SK-N-SH treated with all-trans-retinoic acid at 6 μM for 48 hours (cell line): ENCODE measurements around the gene CPT1B.

Experiments used
- ATAC-seq: fragments of 200-7000 bp; cut with Tn5 transposase; 3 replicates; pipeline ENCODE4 v1.9.1; 2020; ENCODE audit warnings: mild to moderate bottlenecking, moderate library complexity
- ARNTL ChIP-seq: fragments of 450-650 bp; formaldehyde crosslinking; IDR thresholded peaks from 2 replicates; pipeline ENCODE4 v1.5.0; 2020; ENCODE audit warnings: low read depth, mild to moderate bottlenecking, moderate library complexity, borderline replicate concordance
- CSDC2 ChIP-seq: fragments of 250-450 bp; sonication (Bioruptor Pico); IDR thresholded peaks from 2 replicates; pipeline ENCODE4 v1.5.0; 2020; ENCODE audit warnings: mild to moderate bottlenecking, moderate library complexity
- ESRRG ChIP-seq: fragments of 250-450 bp; sonication (Bioruptor Pico); IDR thresholded peaks from 2 replicates; pipeline ENCODE4 v1.6.1; 2021; ENCODE audit warnings: mild to moderate bottlenecking
- GLIS3 ChIP-seq: fragments of 250-450 bp; sonication (Bioruptor Pico); IDR thresholded peaks from 2 replicates; pipeline ENCODE4 v1.5.0; 2020; ENCODE audit warnings: mild to moderate bottlenecking, moderate library complexity
- ISL1 ChIP-seq: fragments of 250-450 bp; sonication (Bioruptor Pico); IDR thresholded peaks from 2 replicates; pipeline ENCODE4 v2.1.2; 2022; ENCODE audit warnings: mild to moderate bottlenecking, moderate library complexity
- OSR1 ChIP-seq: fragments of 250-450 bp; sonication (Bioruptor Pico); IDR thresholded peaks from 2 replicates; pipeline ENCODE4 v1.8.0; 2022; ENCODE audit warnings: moderate library complexity, mild to moderate bottlenecking, inconsistent platforms
- PPARA ChIP-seq: fragments of 250-450 bp; sonication (Bioruptor Pico); IDR thresholded peaks from 2 replicates; pipeline ENCODE4 v1.5.0; 2020; ENCODE audit warnings: mild to moderate bottlenecking, borderline replicate concordance
- RARB ChIP-seq: fragments of 250-450 bp; sonication (Bioruptor Pico); IDR thresholded peaks from 2 replicates; pipeline ENCODE4 v1.8.0; 2021; ENCODE audit warnings: mild to moderate bottlenecking, moderate library complexity
- SNAI2 ChIP-seq: fragments of 250-450 bp; sonication (Bioruptor Pico); IDR thresholded peaks from 2 replicates; pipeline ENCODE4 v1.5.0; 2020; ENCODE audit warnings: mild to moderate bottlenecking, moderate library complexity
- TCF4 ChIP-seq: fragments of 250-450 bp; sonication (Bioruptor Pico); IDR thresholded peaks from 2 replicates; pipeline ENCODE4 v1.8.0; 2021; ENCODE audit warnings: mild to moderate bottlenecking, moderate library complexity, borderline replicate concordance
- TOX ChIP-seq: fragments of 250-450 bp; sonication (Bioruptor Pico); IDR thresholded peaks from 2 replicates; pipeline ENCODE4 v1.8.0; 2021; ENCODE audit warnings: mild to moderate bottlenecking, moderate library complexity, borderline replicate concordance
- ZFP3 ChIP-seq: fragments of 250-450 bp; sonication (Bioruptor Pico); IDR thresholded peaks from 2 replicates; pipeline ENCODE4 v1.5.0; 2020; ENCODE audit warnings: mild to moderate bottlenecking, moderate library complexity
- ZFP30 ChIP-seq: fragments of 450-650 bp; formaldehyde crosslinking; IDR thresholded peaks from 2 replicates; pipeline ENCODE4 v1.5.0; 2022; ENCODE audit warnings: mild to moderate bottlenecking, moderate library complexity
- ZNF565 ChIP-seq: fragments of 450-650 bp; formaldehyde crosslinking; conservative IDR thresholded peaks from 2 replicates; pipeline ENCODE4 v1.5.0; 2020; ENCODE audit warnings: low read depth, mild to moderate bottlenecking, moderate library complexity
- ZNF70 ChIP-seq: fragments of 450-650 bp; formaldehyde crosslinking; IDR thresholded peaks from 2 replicates; pipeline ENCODE4 v1.5.0; 2020; ENCODE audit warnings: mild to moderate bottlenecking, moderate library complexity
- ZNF8 ChIP-seq: fragments of 450-650 bp; formaldehyde crosslinking; IDR thresholded peaks from 2 replicates; pipeline ENCODE4 v1.5.0; 2020; ENCODE audit warnings: mild to moderate bottlenecking, moderate library complexity
- TF ChIP-seq, protein P1 (sequence below): fragments of 250-450 bp; sonication (Bioruptor Pico); IDR thresholded peaks from 2 replicates; pipeline ENCODE4 v1.8.0; 2021; ENCODE audit warnings: low read depth, mild to moderate bottlenecking, moderate library complexity, borderline replicate concordance
- TF ChIP-seq, protein P2 (sequence below): fragments of 250-450 bp; sonication (Bioruptor Pico); IDR thresholded peaks from 2 replicates; pipeline ENCODE4 v1.8.0; 2020; ENCODE audit warnings: mild to moderate bottlenecking, moderate library complexity, borderline replicate concordance
- TF ChIP-seq, protein P3 (sequence below): fragments of 250-450 bp; sonication (Bioruptor Pico); IDR thresholded peaks from 2 replicates; pipeline ENCODE4 v1.5.1; 2020; ENCODE audit warnings: low read depth, mild to moderate bottlenecking, moderate library complexity
- TF ChIP-seq, protein P4 (sequence below): fragments of 250-450 bp; sonication (Bioruptor Pico); IDR thresholded peaks from 2 replicates; pipeline ENCODE4 v1.5.1; 2021; ENCODE audit warnings: mild to moderate bottlenecking, moderate library complexity
- TF ChIP-seq, protein P5 (sequence below): fragments of 250-450 bp; sonication (Bioruptor Pico); IDR thresholded peaks from 2 replicates; pipeline ENCODE4 v1.5.0; 2020; ENCODE audit warnings: mild to moderate bottlenecking, moderate library complexity

The CPT1B gene

DNA sequence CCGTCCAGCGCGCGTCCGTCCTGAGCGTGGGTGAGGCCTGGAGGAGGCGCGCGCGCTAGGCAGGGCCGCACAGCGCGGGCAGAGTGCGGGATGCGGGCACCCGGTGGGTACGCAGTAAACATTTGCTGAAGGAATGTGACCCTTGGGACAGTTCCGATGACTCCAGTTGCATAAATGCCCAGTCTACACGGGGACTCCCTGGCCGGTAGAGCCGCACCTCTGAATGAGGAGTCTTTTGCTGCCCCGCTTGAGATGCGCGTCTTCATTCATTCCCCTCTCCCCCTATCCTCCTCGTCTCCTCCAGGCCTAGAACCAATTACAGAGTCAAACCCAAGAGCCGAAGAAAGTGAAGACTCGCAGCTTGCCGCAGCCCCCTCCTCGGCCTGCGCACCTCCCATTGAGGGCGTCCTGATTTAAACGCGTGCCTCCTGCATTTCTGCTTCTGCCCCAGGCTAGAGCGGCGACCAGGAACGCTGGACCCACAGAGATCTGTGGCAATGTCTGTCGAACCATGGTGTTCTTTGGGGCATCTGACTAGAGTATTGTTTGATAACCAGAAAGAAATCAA lies 5.2 kb upstream of the CPT1B start (continued):
- TF ChIP-seq, protein P1, sequence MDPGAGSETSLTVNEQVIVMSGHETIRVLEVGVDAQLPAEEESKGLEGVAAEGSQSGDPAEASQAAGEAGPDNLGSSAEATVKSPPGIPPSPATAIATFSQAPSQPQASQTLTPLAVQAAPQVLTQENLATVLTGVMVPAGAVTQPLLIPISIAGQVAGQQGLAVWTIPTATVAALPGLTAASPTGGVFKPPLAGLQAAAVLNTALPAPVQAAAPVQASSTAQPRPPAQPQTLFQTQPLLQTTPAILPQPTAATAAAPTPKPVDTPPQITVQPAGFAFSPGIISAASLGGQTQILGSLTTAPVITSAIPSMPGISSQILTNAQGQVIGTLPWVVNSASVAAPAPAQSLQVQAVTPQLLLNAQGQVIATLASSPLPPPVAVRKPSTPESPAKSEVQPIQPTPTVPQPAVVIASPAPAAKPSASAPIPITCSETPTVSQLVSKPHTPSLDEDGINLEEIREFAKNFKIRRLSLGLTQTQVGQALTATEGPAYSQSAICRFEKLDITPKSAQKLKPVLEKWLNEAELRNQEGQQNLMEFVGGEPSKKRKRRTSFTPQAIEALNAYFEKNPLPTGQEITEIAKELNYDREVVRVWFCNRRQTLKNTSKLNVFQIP (CRISPR knock-in tag): no peak

DNA sequence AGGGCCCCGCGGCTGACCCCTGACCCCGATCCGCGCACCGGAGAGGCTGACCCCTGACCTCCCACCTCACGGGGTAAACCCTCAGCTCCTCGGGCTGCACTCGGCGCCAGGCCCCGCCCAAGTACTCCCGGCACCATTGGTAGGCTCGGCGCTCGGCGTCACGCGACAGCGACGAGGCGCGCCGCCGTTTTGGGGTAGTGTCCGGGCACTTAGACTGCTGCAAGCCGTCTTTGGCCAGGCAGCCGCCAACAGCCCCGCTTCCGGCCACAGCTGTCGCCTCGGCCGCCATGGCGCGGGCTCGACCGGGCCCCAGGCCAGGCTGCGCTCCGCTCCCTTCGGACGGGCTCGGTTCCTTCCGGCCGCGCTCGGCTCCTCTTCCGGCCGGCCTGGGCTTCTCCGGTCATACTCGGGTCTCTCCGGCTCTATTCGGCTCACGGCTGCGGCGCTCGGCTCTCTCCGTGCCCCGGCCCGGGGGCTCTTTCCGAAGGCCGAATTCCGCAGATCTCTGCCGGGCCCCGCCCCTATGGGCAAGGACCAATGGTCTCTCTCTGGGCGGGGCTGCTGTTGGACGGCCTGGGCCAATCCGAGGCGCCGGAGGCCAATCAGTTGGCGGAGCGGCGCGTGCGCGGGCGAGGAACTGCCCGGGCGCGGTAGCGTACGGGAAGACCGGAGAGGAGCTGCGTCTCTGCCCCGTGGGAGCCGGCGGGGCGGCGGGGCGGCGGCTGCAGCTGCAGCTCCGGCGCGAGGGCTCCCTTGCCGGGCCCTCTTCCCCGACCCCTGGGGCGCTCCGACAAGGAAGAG lies 4.5 kb upstream of the CPT1B start, which contains the start of gene CHKB:
Gene CHKB (minus strand): TSS at position 357 of the 801 bp plus-strand sequence. CDS start 68 bp downstream, at position 289.
- TF ChIP-seq, protein P1 (CRISPR knock-in tag): no peak
- TF ChIP-seq OSR1 (CRISPR knock-in tag) (no peak), PPARA (no peak), SNAI2 (CRISPR knock-in tag) (no peak), ZFP30 (no peak), GLIS3 (CRISPR knock-in tag) (no peak), CSDC2 (CRISPR knock-in tag) (no peak), RARB (CRISPR knock-in tag) (no peak), ARNTL (CRISPR knock-in tag) (no peak), TOX (no peak), ZFP3 (CRISPR knock-in tag) (no peak), TCF4 (CRISPR knock-in tag) (no peak), ZNF8 (no peak), ZNF565 (CRISPR knock-in tag) (no peak), ESRRG (CRISPR knock-in tag) (no peak)
- TF ChIP-seq, protein P2, sequence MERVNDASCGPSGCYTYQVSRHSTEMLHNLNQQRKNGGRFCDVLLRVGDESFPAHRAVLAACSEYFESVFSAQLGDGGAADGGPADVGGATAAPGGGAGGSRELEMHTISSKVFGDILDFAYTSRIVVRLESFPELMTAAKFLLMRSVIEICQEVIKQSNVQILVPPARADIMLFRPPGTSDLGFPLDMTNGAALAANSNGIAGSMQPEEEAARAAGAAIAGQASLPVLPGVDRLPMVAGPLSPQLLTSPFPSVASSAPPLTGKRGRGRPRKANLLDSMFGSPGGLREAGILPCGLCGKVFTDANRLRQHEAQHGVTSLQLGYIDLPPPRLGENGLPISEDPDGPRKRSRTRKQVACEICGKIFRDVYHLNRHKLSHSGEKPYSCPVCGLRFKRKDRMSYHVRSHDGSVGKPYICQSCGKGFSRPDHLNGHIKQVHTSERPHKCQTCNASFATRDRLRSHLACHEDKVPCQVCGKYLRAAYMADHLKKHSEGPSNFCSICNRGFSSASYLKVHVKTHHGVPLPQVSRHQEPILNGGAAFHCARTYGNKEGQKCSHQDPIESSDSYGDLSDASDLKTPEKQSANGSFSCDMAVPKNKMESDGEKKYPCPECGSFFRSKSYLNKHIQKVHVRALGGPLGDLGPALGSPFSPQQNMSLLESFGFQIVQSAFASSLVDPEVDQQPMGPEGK (CRISPR knock-in tag): no peak
- TF ChIP-seq, protein P3, sequence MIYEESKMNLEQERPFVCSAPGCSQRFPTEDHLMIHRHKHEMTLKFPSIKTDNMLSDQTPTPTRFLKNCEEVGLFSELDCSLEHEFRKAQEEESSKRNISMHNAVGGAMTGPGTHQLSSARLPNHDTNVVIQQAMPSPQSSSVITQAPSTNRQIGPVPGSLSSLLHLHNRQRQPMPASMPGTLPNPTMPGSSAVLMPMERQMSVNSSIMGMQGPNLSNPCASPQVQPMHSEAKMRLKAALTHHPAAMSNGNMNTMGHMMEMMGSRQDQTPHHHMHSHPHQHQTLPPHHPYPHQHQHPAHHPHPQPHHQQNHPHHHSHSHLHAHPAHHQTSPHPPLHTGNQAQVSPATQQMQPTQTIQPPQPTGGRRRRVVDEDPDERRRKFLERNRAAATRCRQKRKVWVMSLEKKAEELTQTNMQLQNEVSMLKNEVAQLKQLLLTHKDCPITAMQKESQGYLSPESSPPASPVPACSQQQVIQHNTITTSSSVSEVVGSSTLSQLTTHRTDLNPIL (CRISPR knock-in tag): no peak
- TF ChIP-seq, protein P4, sequence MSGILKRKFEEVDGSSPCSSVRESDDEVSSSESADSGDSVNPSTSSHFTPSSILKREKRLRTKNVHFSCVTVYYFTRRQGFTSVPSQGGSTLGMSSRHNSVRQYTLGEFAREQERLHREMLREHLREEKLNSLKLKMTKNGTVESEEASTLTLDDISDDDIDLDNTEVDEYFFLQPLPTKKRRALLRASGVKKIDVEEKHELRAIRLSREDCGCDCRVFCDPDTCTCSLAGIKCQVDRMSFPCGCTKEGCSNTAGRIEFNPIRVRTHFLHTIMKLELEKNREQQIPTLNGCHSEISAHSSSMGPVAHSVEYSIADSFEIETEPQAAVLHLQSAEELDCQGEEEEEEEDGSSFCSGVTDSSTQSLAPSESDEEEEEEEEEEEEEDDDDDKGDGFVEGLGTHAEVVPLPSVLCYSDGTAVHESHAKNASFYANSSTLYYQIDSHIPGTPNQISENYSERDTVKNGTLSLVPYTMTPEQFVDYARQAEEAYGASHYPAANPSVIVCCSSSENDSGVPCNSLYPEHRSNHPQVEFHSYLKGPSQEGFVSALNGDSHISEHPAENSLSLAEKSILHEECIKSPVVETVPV (CRISPR knock-in tag): no peak
- TF ChIP-seq, all 23 proteins: peak for 0
- peak; percentile 98 for ATAC-seq

DNA sequence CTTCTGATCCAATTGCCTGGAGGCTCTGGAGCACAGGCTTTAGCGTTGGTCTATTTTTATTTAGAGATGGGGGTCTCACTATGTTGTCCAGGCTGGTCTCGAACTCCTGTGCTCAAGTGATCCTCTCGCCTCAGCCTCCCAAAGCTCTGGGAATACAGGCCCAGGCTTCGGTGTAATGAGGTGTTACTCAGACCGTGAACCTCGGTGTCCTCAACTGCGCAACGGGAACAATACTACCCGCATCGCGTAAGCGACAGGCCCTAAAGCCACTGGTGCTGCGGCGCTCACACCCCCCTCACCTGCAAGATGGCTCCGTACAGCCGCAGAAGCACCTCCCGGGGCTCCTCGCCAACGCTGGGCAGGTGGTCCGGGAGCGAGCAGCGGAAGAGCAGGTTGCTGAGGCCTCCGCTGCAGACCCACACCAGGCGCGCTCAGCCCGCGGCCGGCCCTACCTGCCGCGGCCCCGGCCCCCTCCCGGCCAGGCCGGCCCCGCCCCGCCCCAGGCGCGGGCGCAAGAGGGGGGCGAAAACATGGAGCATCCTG lies 3.8 kb upstream of the CPT1B start:
- TF ChIP-seq, protein P5, sequence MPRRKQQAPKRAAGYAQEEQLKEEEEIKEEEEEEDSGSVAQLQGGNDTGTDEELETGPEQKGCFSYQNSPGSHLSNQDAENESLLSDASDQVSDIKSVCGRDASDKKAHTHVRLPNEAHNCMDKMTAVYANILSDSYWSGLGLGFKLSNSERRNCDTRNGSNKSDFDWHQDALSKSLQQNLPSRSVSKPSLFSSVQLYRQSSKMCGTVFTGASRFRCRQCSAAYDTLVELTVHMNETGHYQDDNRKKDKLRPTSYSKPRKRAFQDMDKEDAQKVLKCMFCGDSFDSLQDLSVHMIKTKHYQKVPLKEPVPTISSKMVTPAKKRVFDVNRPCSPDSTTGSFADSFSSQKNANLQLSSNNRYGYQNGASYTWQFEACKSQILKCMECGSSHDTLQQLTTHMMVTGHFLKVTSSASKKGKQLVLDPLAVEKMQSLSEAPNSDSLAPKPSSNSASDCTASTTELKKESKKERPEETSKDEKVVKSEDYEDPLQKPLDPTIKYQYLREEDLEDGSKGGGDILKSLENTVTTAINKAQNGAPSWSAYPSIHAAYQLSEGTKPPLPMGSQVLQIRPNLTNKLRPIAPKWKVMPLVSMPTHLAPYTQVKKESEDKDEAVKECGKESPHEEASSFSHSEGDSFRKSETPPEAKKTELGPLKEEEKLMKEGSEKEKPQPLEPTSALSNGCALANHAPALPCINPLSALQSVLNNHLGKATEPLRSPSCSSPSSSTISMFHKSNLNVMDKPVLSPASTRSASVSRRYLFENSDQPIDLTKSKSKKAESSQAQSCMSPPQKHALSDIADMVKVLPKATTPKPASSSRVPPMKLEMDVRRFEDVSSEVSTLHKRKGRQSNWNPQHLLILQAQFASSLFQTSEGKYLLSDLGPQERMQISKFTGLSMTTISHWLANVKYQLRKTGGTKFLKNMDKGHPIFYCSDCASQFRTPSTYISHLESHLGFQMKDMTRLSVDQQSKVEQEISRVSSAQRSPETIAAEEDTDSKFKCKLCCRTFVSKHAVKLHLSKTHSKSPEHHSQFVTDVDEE (CRISPR knock-in tag): no peak
- TF ChIP-seq ISL1 (CRISPR knock-in tag) (no peak), ZNF70 (CRISPR knock-in tag) (no peak), OSR1 (CRISPR knock-in tag) (no peak), ZNF8 (no peak)
- TF ChIP-seq, protein P1 (CRISPR knock-in tag): no peak
- peak; percentile 16; the same call in 2 of the 3 replicates for ATAC-seq
